Fibroblast of mammary gland (primary cell): ENCODE data around the gene ANKRD11.

Source experiments
- DNase-seq: peaks from one replicate; pipeline ENCODE4 v3.0.0-alpha.2; 2010; ENCODE audit warnings: low read depth
- H3K4me3 ChIP-seq: 2 replicates; pipeline ENCODE4 v1.5.1; 2011; ENCODE audit warnings: low read depth, mild to moderate bottlenecking, low read length, moderate library complexity; ENCODE audit not compliant: control insufficient read depth
- TF ChIP-seq, protein P1 (sequence below): conservative IDR thresholded peaks from 2 replicates; pipeline ENCODE4 v1.5.1; 2011; ENCODE audit warnings: low read depth, low read length, inconsistent platforms; ENCODE audit not compliant: control insufficient read depth, insufficient read depth

The ANKRD11 gene

DNA sequence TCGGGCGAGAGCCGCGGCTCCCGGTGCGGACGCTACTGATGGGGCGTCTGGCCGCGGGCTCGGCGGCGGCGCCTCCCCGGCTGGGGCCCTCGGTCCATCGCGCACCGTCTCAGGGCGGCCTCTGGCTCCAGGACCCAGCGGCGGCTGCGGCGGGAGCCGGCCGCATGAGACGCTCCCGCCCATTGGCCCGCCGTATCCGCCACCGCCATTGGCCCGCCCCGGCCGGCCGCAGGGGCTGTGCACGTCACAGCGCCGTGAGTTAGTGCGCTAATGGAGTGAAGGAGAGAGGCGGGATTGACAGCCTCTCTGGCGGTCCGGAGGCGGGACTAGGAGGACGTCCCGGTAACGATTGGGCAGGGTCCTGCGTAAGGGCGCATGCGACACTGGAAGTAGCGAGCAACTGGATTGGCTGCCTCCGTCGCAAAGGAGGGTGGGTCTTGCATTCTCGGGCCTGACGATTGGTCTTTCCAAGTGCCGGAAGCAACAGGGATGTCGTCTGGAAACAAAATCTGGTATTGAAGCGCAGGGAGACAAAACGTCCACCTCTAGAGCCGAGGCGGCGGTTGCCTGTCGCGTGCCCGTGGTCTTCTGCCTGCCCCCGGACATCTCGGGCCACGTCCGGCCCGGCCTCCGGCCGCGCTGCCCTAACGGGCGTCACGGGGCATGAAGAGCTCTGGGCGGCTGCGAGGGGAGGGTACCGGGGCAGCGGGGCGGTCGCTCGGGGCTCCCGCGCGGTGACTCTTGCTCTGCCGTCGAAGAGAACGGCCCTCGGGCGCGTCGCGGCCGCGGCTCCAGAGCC lies at the start of gene ANKRD11:
Gene ANKRD11 (minus strand): TSS at position 123 of the 799 bp plus-strand sequence. CDS start 173,542 bp downstream, outside the sequence.
- TF ChIP-seq, protein P1, sequence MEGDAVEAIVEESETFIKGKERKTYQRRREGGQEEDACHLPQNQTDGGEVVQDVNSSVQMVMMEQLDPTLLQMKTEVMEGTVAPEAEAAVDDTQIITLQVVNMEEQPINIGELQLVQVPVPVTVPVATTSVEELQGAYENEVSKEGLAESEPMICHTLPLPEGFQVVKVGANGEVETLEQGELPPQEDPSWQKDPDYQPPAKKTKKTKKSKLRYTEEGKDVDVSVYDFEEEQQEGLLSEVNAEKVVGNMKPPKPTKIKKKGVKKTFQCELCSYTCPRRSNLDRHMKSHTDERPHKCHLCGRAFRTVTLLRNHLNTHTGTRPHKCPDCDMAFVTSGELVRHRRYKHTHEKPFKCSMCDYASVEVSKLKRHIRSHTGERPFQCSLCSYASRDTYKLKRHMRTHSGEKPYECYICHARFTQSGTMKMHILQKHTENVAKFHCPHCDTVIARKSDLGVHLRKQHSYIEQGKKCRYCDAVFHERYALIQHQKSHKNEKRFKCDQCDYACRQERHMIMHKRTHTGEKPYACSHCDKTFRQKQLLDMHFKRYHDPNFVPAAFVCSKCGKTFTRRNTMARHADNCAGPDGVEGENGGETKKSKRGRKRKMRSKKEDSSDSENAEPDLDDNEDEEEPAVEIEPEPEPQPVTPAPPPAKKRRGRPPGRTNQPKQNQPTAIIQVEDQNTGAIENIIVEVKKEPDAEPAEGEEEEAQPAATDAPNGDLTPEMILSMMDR, result no peak
- DNase-seq, result peak; percentile 100
- peak within 1 kb of the TSS; percentile 70 for H3K4me3 ChIP-seq

DNA sequence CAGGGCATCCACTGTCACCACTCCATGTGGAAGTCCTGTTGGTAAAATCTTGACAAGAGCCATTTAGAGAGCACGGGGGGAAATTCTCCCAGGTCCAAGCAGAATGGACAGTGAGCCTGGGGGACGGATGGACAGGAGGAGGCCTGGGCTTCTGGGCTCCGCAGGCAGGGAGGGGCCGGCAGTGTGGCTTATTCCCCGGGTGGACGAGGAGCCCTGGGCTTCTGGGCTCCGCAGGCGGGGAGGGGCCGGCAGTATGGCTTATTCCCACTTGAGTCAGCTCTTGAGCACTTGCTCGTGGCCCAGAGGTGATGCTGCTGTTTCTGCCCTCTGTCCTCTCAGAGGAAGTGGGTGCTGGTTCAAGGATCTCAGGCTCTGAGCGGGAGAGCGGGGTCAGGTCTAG lies 47.9 kb upstream of the ANKRD11 start:
- no peak for DNase-seq
- TF ChIP-seq, protein P1, result no peak
- H3K4me3 ChIP-seq, result no peak overlapping the region

DNA sequence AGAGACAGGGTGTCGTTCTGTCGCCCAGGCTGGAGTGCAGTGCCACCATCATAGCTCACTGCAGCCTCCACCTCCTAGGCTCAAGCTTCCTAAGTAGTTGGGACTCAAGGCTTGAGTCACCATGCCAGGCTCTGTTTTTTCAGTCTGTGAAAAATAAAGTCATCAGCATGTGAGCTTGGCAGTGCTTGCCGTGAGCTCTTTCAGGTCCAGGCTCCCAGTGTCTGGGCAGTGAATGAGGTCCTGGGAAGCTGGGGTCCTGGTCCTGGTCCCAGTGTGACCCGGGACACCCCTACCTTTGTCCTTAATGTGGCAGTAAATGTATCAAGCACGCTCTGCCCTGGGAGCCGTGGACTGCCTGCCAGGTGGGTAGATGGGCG lies 47.2 kb upstream of the ANKRD11 start:
- TF ChIP-seq, protein P1, result no peak
- DNase-seq, result no peak
- no peak overlapping the region for H3K4me3 ChIP-seq

DNA sequence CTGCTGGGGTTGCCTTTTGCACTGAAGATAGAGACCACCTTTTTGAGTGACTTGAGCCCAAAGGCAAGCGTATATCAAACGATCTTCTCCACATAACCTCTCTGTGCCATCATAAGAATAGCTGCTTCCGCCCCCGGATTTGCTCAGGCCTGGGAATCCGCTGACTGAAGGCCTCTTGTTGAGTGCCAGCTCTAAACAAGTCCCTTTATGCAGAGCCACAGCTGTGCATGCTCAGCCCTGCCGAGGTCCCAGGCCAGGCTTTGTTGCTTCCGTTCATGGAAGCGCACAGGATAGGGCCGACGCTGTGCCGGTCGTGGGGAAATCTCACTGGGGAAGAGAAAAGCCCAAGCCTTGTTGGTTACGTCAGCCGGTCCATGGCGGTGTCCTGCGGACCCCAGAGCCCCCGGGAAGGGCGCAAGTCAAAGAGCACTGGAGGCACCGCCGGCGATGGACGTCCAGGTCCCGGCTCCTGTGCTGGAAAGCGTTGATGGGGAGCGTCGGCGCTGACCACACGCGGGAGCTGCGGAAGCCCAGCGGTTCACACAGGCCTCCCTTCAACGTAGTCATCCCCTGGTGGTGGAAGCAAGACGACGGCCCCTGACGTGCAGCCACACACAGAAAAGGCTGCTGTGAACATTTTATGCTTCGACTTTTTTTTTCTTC lies 46.7 kb upstream of the ANKRD11 start:
- TF ChIP-seq, protein P1, result no peak
- DNase-seq, result no peak
- H3K4me3 ChIP-seq, result no peak overlapping the region

DNA sequence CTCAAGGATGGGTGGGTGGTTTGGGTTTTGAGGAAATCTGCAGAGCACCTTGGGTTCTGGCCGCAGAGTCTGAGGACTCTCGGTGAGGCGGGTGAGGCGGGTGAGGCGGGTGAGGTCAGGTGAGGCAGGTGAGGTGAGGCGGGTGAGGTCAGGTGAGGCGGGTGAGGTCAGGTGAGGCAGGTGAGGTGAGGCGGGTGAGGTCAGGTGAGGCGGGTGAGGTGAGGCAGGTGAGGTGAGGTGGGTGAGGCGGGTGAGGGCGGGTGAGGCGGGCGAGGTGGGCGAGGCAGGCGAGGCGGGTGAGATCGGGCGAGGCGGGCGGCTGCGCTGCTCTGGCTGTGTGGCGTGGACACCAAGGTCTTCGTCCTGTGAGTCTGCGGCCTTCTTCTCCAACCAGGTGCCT lies 46.0 kb upstream of the ANKRD11 start:
- H3K4me3 ChIP-seq, result no peak overlapping the region
- DNase-seq, result no peak
- TF ChIP-seq, protein P1, result no peak

DNA sequence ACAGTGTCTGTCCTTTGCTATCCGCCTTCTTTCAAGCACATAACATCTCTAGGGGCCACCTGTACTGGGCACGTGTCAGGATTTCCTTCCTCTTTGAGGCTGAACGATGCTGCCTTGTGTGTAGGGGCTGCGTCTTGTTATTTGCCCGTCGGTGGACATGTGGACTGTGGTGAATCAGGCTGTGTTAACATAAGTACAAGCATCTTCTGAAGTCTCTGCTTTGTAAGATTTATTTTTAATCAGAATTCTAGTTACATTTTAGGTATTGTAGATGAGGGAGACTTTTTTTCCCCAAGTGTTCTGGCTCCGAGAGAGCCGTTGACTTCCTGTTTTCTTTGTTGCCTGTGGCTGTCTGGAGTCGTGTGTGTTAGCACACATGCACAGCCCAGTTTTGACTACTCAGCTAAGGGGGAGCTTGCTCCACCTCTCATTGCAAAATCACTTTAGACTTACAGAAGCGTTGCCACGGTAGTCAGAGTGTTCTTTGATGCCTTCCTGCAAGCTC lies 43.9 kb upstream of the ANKRD11 start:
- H3K4me3 ChIP-seq, result no peak overlapping the region
- TF ChIP-seq, protein P1, result no peak
- DNase-seq, result peak; percentile 66
